ENCODE results near the gene PPP1R13L.
"Not testable (repeated sequence)": the region's sequence is repeated elsewhere in the genome, so short reads cannot be mapped to it uniquely, and the experiment has no call there.

The PPP1R13L gene

DNA sequence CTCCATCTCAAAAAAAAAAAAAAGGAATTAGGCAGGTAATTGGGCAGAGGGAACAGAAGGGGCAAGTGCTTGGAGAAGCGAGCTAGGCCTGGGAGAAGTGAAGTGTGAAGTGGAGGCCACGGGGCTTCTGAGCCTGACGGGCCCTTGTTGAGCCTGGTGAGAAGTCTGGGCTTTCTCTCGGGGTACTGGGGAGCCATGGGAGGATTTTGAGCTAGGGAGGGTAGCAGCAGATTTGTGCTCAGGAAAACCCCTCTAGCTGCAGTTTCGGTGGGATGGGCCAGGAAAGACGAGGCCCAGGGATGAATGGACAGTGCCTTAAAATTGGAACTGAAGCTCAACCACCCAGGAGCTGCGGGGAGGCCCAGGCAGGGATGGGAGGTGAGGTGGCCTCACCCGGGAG, 9.6 kb upstream of the PPP1R13L start:
- Histone ChIP-seq H3K4me1 (ENCODE audit: insufficient read depth, low read length, poor library complexity, severe bottlenecking) (peaks cover 8% of the 10 kb centered on the region), H3K27me3 (ENCODE audit: insufficient read depth, low read length, poor library complexity, severe bottlenecking) (no peaks in the 10 kb centered on the region), H3K4me2 (ENCODE audit: low read depth, low read length, poor library complexity, severe bottlenecking) (no peak overlapping the region), H3K4me3 (ENCODE audit: low read length, poor library complexity, severe bottlenecking) (no peak overlapping the region), H3K9me3 (ENCODE audit: insufficient read depth, low read depth, low read length) (no peaks in the 10 kb centered on the region), H4K20me1 (ENCODE audit: insufficient read depth, low read length, poor library complexity, severe bottlenecking) (no peaks in the 10 kb centered on the region), H3K9ac (ENCODE audit: low read depth, low read length, poor library complexity, severe bottlenecking) (no peak overlapping the region), H3K36me3 (ENCODE audit: insufficient read depth, low read length) (peaks cover 7% of the 10 kb centered on the region; the same call in 1 of the 2 replicates), H2AFZ (ENCODE audit: low read length) (no peak overlapping the region), H3K9me2 (replicated peaks; ENCODE audit: low read depth, low read length) (no peaks in the 10 kb centered on the region), H3F3A (ENCODE audit: low read depth) (no peaks in the 10 kb centered on the region), H3K79me2 (ENCODE audit: insufficient read depth, low read length) (no peaks in the 10 kb centered on the region)
- no peak for TF ChIP-seq EZH2phosphoT487 (IDR thresholded peaks at IDR 0.05; ENCODE audit: borderline replicate concordance)
- TF ChIP-seq, protein P1, sequence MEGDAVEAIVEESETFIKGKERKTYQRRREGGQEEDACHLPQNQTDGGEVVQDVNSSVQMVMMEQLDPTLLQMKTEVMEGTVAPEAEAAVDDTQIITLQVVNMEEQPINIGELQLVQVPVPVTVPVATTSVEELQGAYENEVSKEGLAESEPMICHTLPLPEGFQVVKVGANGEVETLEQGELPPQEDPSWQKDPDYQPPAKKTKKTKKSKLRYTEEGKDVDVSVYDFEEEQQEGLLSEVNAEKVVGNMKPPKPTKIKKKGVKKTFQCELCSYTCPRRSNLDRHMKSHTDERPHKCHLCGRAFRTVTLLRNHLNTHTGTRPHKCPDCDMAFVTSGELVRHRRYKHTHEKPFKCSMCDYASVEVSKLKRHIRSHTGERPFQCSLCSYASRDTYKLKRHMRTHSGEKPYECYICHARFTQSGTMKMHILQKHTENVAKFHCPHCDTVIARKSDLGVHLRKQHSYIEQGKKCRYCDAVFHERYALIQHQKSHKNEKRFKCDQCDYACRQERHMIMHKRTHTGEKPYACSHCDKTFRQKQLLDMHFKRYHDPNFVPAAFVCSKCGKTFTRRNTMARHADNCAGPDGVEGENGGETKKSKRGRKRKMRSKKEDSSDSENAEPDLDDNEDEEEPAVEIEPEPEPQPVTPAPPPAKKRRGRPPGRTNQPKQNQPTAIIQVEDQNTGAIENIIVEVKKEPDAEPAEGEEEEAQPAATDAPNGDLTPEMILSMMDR (conservative IDR thresholded peaks at IDR 0.05; ENCODE audit: low read length) = no peak

DNA sequence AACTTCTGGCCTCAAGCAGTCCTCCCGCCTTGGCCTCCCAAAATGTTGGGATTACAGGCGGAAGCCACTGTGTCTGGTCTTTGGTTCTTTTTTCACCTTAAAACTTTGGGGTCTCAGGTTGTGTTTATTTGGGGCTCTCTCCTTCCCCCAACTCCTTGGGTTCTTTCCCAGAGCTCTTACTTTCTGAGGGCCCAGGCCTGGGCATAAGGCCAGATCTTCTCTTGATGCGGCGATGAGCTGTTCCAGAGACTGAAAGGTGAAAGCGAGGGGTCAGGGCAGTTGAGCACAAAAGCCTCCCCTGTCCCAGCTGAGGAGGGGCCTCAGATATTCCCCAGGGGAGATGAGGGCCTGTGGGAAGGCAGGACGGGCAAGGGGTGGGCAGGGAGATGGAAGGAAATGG, 8.6 kb upstream of the PPP1R13L start:
- no peaks in the 10 kb centered on the region for H4K20me1 ChIP-seq (ENCODE audit: insufficient read depth, low read length, poor library complexity, severe bottlenecking)
- no peak overlapping the region for H3K4me3 ChIP-seq (ENCODE audit: low read length, poor library complexity, severe bottlenecking)
- no peaks in the 10 kb centered on the region for H3K27me3 ChIP-seq (ENCODE audit: insufficient read depth, low read length, poor library complexity, severe bottlenecking)
- H3K79me2 ChIP-seq (ENCODE audit: insufficient read depth, low read length) = no peaks in the 10 kb centered on the region
- peaks cover 7% of the 10 kb centered on the region; the same call in 1 of the 2 replicates for H3K36me3 ChIP-seq (ENCODE audit: insufficient read depth, low read length)
- TF ChIP-seq, protein P1 (conservative IDR thresholded peaks at IDR 0.05; ENCODE audit: low read length) = no peak
- TF ChIP-seq EZH2phosphoT487 (IDR thresholded peaks at IDR 0.05; ENCODE audit: borderline replicate concordance) = no peak
- H3K9me2 ChIP-seq (replicated peaks; ENCODE audit: low read depth, low read length) = no peaks in the 10 kb centered on the region
- no peak overlapping the region for H2AFZ ChIP-seq (ENCODE audit: low read length)
- H3K4me2 ChIP-seq (ENCODE audit: low read depth, low read length, poor library complexity, severe bottlenecking) = no peak overlapping the region
- H3F3A ChIP-seq (ENCODE audit: low read depth) = no peaks in the 10 kb centered on the region
- H3K9ac ChIP-seq (ENCODE audit: low read depth, low read length, poor library complexity, severe bottlenecking) = no peak overlapping the region
- H3K4me1 ChIP-seq (ENCODE audit: insufficient read depth, low read length, poor library complexity, severe bottlenecking) = no peaks in the 10 kb centered on the region
- H3K9me3 ChIP-seq (ENCODE audit: insufficient read depth, low read depth, low read length) = no peaks in the 10 kb centered on the region

DNA sequence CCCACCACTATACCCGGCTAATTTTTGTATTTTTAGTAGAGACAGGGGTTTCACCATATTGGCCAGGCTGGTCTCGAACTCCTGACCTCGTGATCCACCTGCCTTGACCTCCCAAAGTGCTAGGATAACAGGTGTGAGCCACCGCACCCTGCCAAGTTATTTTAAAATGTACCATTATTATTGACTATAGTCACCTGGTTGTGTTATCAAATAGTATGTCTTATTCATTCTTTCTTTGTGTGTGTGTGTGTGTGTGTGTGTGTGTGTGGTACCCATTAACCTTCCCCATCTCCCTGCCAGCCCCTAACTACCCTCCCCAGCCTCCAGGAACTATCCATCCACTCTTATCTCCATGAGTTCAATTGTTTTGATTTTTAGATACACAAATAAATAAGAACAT, 5.5 kb upstream of the PPP1R13L start:
- not testable (repeated sequence) for H3K9me3 ChIP-seq (ENCODE audit: insufficient read depth, low read depth, low read length); H3K36me3 ChIP-seq (ENCODE audit: insufficient read depth, low read length); H3K4me3 ChIP-seq (ENCODE audit: low read length, poor library complexity, severe bottlenecking); H2AFZ ChIP-seq (ENCODE audit: low read length); H3K9ac ChIP-seq (ENCODE audit: low read depth, low read length, poor library complexity, severe bottlenecking); H3F3A ChIP-seq (ENCODE audit: low read depth); H3K79me2 ChIP-seq (ENCODE audit: insufficient read depth, low read length); H3K9me2 ChIP-seq (replicated peaks; ENCODE audit: low read depth, low read length); H4K20me1 ChIP-seq (ENCODE audit: insufficient read depth, low read length, poor library complexity, severe bottlenecking); H3K27me3 ChIP-seq (ENCODE audit: insufficient read depth, low read length, poor library complexity, severe bottlenecking); H3K4me2 ChIP-seq (ENCODE audit: low read depth, low read length, poor library complexity, severe bottlenecking)
- peaks cover 16% of the 10 kb centered on the region for H3K4me1 ChIP-seq (ENCODE audit: insufficient read depth, low read length, poor library complexity, severe bottlenecking)

DNA sequence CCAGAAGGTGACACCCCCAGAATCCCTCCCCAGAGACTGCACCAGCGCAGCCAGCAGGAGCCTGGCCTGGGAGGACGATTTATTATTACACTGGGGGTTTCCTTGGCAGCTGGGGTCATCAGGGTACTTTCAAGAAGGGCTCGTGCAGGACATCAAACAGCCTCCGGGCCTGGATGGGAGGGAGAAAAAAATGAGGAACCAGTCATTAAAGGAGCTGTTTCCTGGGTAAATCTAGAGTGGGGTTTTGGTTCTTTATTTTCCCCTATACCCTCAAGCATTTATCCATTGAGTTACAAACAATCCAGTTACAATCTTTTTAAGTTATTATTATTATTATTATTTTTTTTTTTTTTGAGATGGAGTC, 4.7 kb upstream of the PPP1R13L start:
- H3K9me3 ChIP-seq (ENCODE audit: insufficient read depth, low read depth, low read length) = no peaks in the 10 kb centered on the region
- no peaks in the 10 kb centered on the region for H3K27me3 ChIP-seq (ENCODE audit: insufficient read depth, low read length, poor library complexity, severe bottlenecking)
- peaks cover 20% of the 10 kb centered on the region for H3K4me1 ChIP-seq (ENCODE audit: insufficient read depth, low read length, poor library complexity, severe bottlenecking)
- no peaks in the 10 kb centered on the region for H3F3A ChIP-seq (ENCODE audit: low read depth)
- no peak overlapping the region for H2AFZ ChIP-seq (ENCODE audit: low read length)
- TF ChIP-seq EZH2phosphoT487 (IDR thresholded peaks at IDR 0.05; ENCODE audit: borderline replicate concordance) = no peak
- TF ChIP-seq, protein P1 (conservative IDR thresholded peaks at IDR 0.05; ENCODE audit: low read length) = no peak
- H3K79me2 ChIP-seq (ENCODE audit: insufficient read depth, low read length) = peaks cover 4% of the 10 kb centered on the region; the same call in 1 of the 2 replicates
- H3K9ac ChIP-seq (ENCODE audit: low read depth, low read length, poor library complexity, severe bottlenecking) = no peak overlapping the region
- no peaks in the 10 kb centered on the region for H4K20me1 ChIP-seq (ENCODE audit: insufficient read depth, low read length, poor library complexity, severe bottlenecking)
- H3K36me3 ChIP-seq (ENCODE audit: insufficient read depth, low read length) = no peaks in the 10 kb centered on the region; the same call in 1 of the 2 replicates
- H3K4me2 ChIP-seq (ENCODE audit: low read depth, low read length, poor library complexity, severe bottlenecking) = no peak overlapping the region
- no peaks in the 10 kb centered on the region for H3K9me2 ChIP-seq (replicated peaks; ENCODE audit: low read depth, low read length)
- no peak overlapping the region for H3K4me3 ChIP-seq (ENCODE audit: low read length, poor library complexity, severe bottlenecking)
